HG02938 (cell line): ENCODE results near the gene SYCE1.

Experiments
- ATAC-seq: cut with Tn5 transposase; IDR thresholded peaks from one replicate; pipeline ENCODE4 v1.9.1; 2021; ENCODE audit warnings: mild to moderate bottlenecking, moderate library complexity; ENCODE audit not compliant: unreplicated experiment

The SYCE1 gene

DNA sequence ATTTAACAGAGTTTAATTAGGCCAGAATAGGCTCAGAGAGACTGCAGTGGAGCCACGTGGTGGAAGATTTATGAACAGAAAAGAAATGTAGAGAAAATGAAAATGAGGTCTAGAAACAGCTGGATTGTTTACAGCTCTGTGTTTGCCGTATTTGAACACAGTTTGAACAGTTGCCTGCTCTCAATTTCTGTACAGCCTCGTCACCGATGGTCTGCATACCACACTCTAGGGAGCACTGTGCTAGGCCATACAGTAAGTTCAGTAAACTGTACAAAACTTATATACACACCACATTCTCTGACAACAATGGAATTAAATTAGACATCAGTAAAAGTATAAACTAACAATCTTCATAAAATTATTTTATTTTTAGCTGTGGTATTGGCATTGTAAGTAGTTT, 49.3 kb downstream of the SYCE1 start:
- no peak for ATAC-seq

DNA sequence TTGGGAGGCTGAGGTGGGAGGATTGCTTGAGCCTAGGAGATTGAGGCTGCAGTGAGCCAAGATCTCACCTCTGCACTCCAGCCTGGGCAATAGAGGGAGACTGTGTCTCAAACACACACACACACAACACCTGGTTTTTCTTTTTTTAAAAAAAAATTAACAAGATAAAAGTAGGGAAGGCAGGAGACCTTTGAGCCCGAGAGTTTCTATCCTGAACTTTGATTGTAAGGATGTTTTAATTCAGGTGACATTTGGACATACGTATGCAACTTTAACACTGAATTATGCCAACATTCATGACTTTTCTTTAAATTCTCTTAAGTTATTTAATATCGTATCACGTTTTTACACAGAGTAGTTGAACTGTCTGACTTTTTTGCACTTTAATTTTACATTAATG, 49.9 kb downstream of the SYCE1 start:
- ATAC-seq = no peak

DNA sequence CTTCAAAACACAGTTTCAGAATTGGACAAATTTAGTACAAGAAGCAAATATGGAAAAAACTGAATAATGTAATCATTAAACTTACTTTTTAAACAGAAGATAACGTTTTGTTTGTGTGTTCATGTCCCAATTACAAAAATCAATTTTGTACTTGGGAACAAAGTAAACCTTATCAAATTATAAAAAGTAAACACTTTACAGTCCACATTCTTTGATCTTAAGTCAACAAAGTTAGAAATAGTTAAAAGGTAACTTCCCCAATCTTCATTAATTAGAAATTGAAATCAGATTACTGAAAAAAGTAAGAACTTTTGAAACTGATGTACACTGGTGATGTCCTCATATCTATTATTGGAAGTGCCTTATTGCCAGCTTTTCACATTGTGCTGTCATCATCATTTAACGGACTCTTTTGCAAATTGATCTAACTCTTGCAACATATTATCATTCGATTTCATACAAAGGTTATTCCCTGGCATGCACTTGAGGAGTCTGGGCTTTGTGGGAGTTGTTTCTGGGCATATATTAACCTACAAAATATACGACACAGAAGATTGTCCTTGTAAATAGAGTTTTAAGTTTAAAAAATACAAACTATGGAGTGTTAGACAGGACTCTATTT, 53.4 kb downstream of the SYCE1 start:
- no peak for ATAC-seq

DNA sequence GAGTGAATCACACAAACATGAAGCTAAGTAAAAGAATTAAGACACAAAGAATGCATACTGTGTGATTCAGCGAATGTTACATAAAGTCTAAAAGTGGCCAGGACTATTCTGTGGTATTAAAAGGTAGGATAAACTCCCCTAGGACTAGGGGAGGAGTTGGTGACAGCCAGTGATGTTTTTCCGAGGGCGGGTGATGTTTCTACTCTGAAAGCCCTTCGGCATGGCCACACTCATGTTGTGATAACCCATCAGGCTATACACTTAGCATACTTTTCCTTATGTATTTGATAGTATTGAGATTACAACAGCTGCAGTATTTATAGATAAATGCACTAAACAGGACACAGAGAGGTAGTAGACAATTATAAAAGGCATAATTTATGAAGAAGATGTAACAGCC, 54.0 kb downstream of the SYCE1 start:
- no peak for ATAC-seq

DNA sequence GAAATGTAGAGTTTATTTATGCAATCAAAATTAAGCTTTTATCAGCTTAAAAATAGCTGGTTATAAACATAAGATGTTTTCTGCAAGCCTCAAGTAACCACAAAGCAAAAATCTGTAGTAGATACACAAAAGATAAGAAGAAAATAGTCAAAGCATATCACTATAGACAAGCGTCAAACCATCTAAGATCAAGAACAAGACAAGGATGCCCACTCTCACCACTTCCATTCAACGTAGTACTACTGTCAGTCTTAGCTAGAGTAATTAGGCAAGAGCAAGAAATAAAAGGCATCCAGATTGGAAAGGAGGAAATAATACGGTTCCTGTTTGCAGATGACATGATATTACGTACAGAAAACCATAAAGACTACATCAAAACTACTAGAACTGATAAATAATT, 55.7 kb downstream of the SYCE1 start:
- ATAC-seq = no peak
